ENCODE results near the gene PGBD1.

GRCh38 chr6:28235912-28236452 is 45.4 kb upstream of the PGBD1 start:
- TF ChIP-seq, protein P1, sequence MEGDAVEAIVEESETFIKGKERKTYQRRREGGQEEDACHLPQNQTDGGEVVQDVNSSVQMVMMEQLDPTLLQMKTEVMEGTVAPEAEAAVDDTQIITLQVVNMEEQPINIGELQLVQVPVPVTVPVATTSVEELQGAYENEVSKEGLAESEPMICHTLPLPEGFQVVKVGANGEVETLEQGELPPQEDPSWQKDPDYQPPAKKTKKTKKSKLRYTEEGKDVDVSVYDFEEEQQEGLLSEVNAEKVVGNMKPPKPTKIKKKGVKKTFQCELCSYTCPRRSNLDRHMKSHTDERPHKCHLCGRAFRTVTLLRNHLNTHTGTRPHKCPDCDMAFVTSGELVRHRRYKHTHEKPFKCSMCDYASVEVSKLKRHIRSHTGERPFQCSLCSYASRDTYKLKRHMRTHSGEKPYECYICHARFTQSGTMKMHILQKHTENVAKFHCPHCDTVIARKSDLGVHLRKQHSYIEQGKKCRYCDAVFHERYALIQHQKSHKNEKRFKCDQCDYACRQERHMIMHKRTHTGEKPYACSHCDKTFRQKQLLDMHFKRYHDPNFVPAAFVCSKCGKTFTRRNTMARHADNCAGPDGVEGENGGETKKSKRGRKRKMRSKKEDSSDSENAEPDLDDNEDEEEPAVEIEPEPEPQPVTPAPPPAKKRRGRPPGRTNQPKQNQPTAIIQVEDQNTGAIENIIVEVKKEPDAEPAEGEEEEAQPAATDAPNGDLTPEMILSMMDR (IDR thresholded peaks at IDR 0.05; ENCODE audit: control extremely low read depth in 1 of 3, insufficient read depth in 1 of 3, low read depth in 1 of 3, low read length in 3 of 3), result no peak
- TF ChIP-seq MAX (IDR thresholded peaks at IDR 0.05), result no peak

Data from H1 (cell line).